OCI-LY3 (cell line): Measurements from ENCODE around the gene CNTNAP2.

Source experiments
- H2AFZ ChIP-seq: fragments of 200-600, 300-600 bp; shearing (Covaris generic); 2 replicates; pipeline ENCODE4 v1.6.0; 2014; ENCODE audit warnings: antibody characterized with exemption, low read depth, low read length
- H3K27ac ChIP-seq: fragments of 200-600, 300-600 bp; sonication (generic); 2 replicates; pipeline ENCODE4 v1.5.1; 2014; ENCODE audit warnings: mild to moderate bottlenecking, low read length, moderate library complexity, mixed read lengths
- H3K27me3 ChIP-seq: fragments of 200-600, 300-600 bp; sonication (generic); 2 replicates; pipeline ENCODE4 v1.6.1; 2014; ENCODE audit warnings: low read depth, low read length, mixed read lengths
- H3K36me3 ChIP-seq: fragments of 200-600, 300-600 bp; sonication (generic); replicated peaks from 2 replicates; pipeline ENCODE3; 2014; ENCODE audit warnings: low read depth, low read length, mixed read lengths
- H3K4me1 ChIP-seq: fragments of 300-600, 200-600 bp; sonication (generic); 2 replicates; pipeline ENCODE4 v1.6.1; 2014; ENCODE audit warnings: low read length, mixed read lengths
- H3K4me2 ChIP-seq: fragments of 200-600, 300-600 bp; sonication (generic); 2 replicates; pipeline ENCODE4 v1.6.1; 2014; ENCODE audit warnings: low read length, mixed read lengths
- H3K4me3 ChIP-seq: fragments of 300-600, 200-600 bp; sonication (generic); 2 replicates; pipeline ENCODE4 v1.5.1; 2014; ENCODE audit warnings: antibody characterized with exemption, mild to moderate bottlenecking, low read length, moderate library complexity
- H3K79me2 ChIP-seq: fragments of 300-600, 200-600 bp; shearing (Covaris generic); 2 replicates; pipeline ENCODE4 v1.6.1; 2014; ENCODE audit warnings: mild to moderate bottlenecking, low read length, mixed read lengths
- H3K9ac ChIP-seq: fragments of 300-600, 200-600 bp; shearing (Covaris generic); 2 replicates; pipeline ENCODE4 v1.6.0; 2014; ENCODE audit warnings: mild to moderate bottlenecking, low read length, moderate library complexity
- H3K9me3 ChIP-seq: fragments of 200-600, 300-600 bp; shearing (Covaris generic); 2 replicates; pipeline ENCODE4 v1.6.1; 2014; ENCODE audit warnings: low read length, mixed read lengths; ENCODE audit not compliant: insufficient read depth
- H4K20me1 ChIP-seq: fragments of 200-600, 300-600 bp; sonication (generic); 2 replicates; pipeline ENCODE4 v1.6.1; 2016; ENCODE audit warnings: low read length, mixed read lengths; ENCODE audit not compliant: insufficient read depth
- CTCF ChIP-seq: fragments of 200-600, 300-600 bp; sonication (generic); IDR thresholded peaks from 2 replicates; pipeline ENCODE4 v1.5.1; 2014; ENCODE audit warnings: antibody characterized with exemption, low read length, low read depth
- EZH2phosphoT487 ChIP-seq: fragments of 200-600 bp; shearing (Covaris generic); IDR thresholded peaks from 2 replicates; pipeline ENCODE4 v1.6.1; 2018; ENCODE audit warnings: antibody characterized with exemption, mixed run types, low read depth

The CNTNAP2 gene

GRCh38 chr7:148044173-148044572, 1927.6 kb downstream of the CNTNAP2 start:
- TF ChIP-seq EZH2phosphoT487 (no peak), CTCF (no peak)

GRCh38 chr7:148045521-148045920, 1928.9 kb downstream of the CNTNAP2 start:
- Histone ChIP-seq H3K4me3 (no peak overlapping the region), H3K4me1 (no peaks in the 10 kb centered on the region), H3K79me2 (no peaks in the 10 kb centered on the region), H3K9me3 (no peaks in the 10 kb centered on the region), H3K4me2 (no peak overlapping the region), H3K27me3 (peaks cover 12% of the 10 kb centered on the region; the same call in 1 of the 2 replicates), H3K27ac (no peak overlapping the region), H2AFZ (no peak overlapping the region), H4K20me1 (no peaks in the 10 kb centered on the region), H3K9ac (no peak overlapping the region), H3K36me3 (no peaks in the 10 kb centered on the region)
- TF ChIP-seq CTCF (no peak), EZH2phosphoT487 (no peak)

More at GRCh38 chr7:148044173-148044572, 1927.6 kb downstream of the CNTNAP2 start:
- no peaks in the 10 kb centered on the region for H3K36me3 ChIP-seq
- no peak overlapping the region for H3K9ac ChIP-seq
- H3K4me2 ChIP-seq: no peak overlapping the region
- H3K79me2 ChIP-seq: no peaks in the 10 kb centered on the region
- H3K9me3 ChIP-seq: no peaks in the 10 kb centered on the region
- no peak overlapping the region for H3K27ac ChIP-seq
- H2AFZ ChIP-seq: no peak overlapping the region
- peaks cover 21% of the 10 kb centered on the region; the same call in 1 of the 2 replicates for H3K27me3 ChIP-seq
- H3K4me3 ChIP-seq: no peak overlapping the region
- H3K4me1 ChIP-seq: no peaks in the 10 kb centered on the region
- H4K20me1 ChIP-seq: no peaks in the 10 kb centered on the region

- peaks cover 6% of the 10 kb centered on the region for H3K4me1 ChIP-seq
These were observed 1932.5 kb downstream of the CNTNAP2 start for GRCh38 chr7:148049068-148049467.

GRCh38 chr7:148050492-148051158, 1934.0 kb downstream of the CNTNAP2 start:
- Histone ChIP-seq H3K9me3 (no peaks in the 10 kb centered on the region), H2AFZ (no peak overlapping the region), H3K9ac (no peak overlapping the region), H3K4me1 (peaks cover 6% of the 10 kb centered on the region), H3K27me3 (peaks cover 7% of the 10 kb centered on the region; the same call in 1 of the 2 replicates), H3K36me3 (no peaks in the 10 kb centered on the region), H4K20me1 (no peaks in the 10 kb centered on the region), H3K79me2 (no peaks in the 10 kb centered on the region), H3K27ac (no peak overlapping the region), H3K4me3 (no peak overlapping the region), H3K4me2 (no peak overlapping the region)
- TF ChIP-seq CTCF (no peak), EZH2phosphoT487 (no peak)

More at GRCh38 chr7:148049068-148049467, 1932.5 kb downstream of the CNTNAP2 start:
- Histone ChIP-seq H4K20me1 (no peaks in the 10 kb centered on the region), H3K4me3 (no peak overlapping the region), H3K9me3 (no peaks in the 10 kb centered on the region), H3K4me2 (no peak overlapping the region), H2AFZ (no peak overlapping the region), H3K27me3 (0 out of 2 replicates have a peak, but pooled peaks cover 7% of the 10 kb centered on the region), H3K79me2 (no peaks in the 10 kb centered on the region), H3K9ac (no peak overlapping the region), H3K36me3 (no peaks in the 10 kb centered on the region), H3K27ac (no peak overlapping the region)
- TF ChIP-seq EZH2phosphoT487 (no peak), CTCF (no peak)
